IMR-90 (cell line): ENCODE data around the gene HFE.

ENCODE experiments used
- CEBPB ChIP-seq: IDR thresholded peaks from 2 replicates; pipeline ENCODE4 v1.6.1; 2012; ENCODE audit warnings: low read depth, low read length, improper control_type of control experiment
- CTCF ChIP-seq: conservative IDR thresholded peaks from 2 replicates; pipeline ENCODE4 v1.5.1; 2012; ENCODE audit warnings: mild to moderate bottlenecking, low read depth, low read length, improper control_type of control experiment
- MXI1 ChIP-seq: IDR thresholded peaks from 2 replicates; pipeline ENCODE4 v1.6.1; 2012; ENCODE audit warnings: low read depth, mild to moderate bottlenecking, low read length, moderate library complexity, borderline replicate concordance
- POLR2A ChIP-seq: IDR thresholded peaks from 2 replicates; pipeline ENCODE4 v1.6.1; 2012; ENCODE audit warnings: mild to moderate bottlenecking, low read depth, low read length

GRCh38 chr6:26122793-26123674 lies 35.8 kb downstream of the HFE start:
- TF ChIP-seq MXI1 = no peak
- TF ChIP-seq CTCF = no peak
- no peak; the same call in 1 of the 2 replicates for TF ChIP-seq POLR2A
- TF ChIP-seq CEBPB = peak; percentile 68
